GM13976 (cell line): ENCODE results near the gene MYBPH.

Source experiments
- DNase-seq: peaks from one replicate; pipeline ENCODE4 v3.0.0; 2012; ENCODE audit warnings: low spot score
- in situ Hi-C: fragments of 300-500 bp; cut with MboI; formaldehyde crosslinking; loops from one replicate; pipeline ENCODE4 v1.12.0; 2022; ENCODE audit warnings: low sequenced_read_pairs, mixed read lengths, inconsistent platforms; ENCODE audit not compliant: unreplicated experiment
- TF ChIP-seq, protein P1 (sequence below): IDR thresholded peaks from 2 replicates; pipeline ENCODE4 v1.5.1; 2012; ENCODE audit warnings: borderline replicate concordance, mild to moderate bottlenecking; ENCODE audit not compliant: insufficient read depth; ENCODE audit errors: extremely low read depth, missing control alignments, control extremely low read depth

MYBPH gene

GRCh38 chr1:203187304-203187685, 11.7 kb upstream of the MYBPH start:
- TF ChIP-seq, protein P1, sequence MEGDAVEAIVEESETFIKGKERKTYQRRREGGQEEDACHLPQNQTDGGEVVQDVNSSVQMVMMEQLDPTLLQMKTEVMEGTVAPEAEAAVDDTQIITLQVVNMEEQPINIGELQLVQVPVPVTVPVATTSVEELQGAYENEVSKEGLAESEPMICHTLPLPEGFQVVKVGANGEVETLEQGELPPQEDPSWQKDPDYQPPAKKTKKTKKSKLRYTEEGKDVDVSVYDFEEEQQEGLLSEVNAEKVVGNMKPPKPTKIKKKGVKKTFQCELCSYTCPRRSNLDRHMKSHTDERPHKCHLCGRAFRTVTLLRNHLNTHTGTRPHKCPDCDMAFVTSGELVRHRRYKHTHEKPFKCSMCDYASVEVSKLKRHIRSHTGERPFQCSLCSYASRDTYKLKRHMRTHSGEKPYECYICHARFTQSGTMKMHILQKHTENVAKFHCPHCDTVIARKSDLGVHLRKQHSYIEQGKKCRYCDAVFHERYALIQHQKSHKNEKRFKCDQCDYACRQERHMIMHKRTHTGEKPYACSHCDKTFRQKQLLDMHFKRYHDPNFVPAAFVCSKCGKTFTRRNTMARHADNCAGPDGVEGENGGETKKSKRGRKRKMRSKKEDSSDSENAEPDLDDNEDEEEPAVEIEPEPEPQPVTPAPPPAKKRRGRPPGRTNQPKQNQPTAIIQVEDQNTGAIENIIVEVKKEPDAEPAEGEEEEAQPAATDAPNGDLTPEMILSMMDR = no peak
- in situ Hi-C loops = no loop called here
- no peak for DNase-seq

- in situ Hi-C loops = no loop called here
- TF ChIP-seq, protein P1 = no peak
- DNase-seq = no peak
Measured at GRCh38 chr1:203186446-203187303, 11.0 kb upstream of the MYBPH start, which contains the start of gene CHI3L1. TSS of gene CHI3L1 (minus strand) at chr1:203186704. CDS start at chr1:203186623, 81 bp downstream.

GRCh38 chr1:203186091-203186445, 10.4 kb upstream of the MYBPH start:
- in situ Hi-C loops = no loop called here
- DNase-seq = no peak
- TF ChIP-seq, protein P1 = no peak

DNA sequence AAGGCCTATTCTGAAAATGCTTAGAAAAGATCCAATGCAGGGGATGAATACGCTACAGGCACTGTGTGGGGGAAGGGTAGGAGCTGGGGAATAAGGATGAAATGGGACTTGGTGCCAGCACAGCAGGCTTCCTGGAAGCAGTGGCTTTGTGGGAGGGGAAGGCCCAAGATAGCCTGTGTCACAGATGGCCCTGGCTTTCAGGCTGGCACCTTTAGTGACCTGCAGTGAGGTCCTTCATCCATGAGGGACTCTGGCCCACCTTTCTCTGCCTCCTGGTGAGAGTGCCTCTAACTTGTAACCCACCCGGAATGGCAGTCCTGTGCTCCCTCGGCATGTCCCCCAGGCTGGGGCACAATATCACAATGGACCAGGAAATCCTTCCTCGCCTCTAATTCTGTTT, 10.0 kb upstream of the MYBPH start:
- DNase-seq = no peak
- in situ Hi-C loops = no loop called here

DNA sequence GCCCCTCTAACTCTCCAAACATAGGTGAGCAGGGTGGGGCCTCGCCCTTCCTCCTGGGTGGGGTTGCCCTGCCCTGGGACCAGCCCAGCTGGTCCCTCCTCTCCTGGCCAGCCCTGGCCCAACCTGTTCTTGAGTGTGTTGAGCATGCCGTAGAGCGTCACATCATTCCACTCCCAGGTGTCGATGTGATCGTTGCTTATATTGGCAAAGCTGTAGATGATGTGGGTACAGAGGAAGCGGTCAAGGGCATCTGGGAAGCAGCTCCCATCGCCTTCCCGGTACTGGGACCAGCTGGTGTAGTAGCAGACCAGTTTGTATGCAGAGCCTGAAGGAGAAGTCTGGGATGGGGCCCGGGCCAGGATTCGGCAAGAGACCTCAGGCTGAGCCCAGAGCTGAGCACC, 9.4 kb upstream of the MYBPH start:
- DNase-seq = no peak
- TF ChIP-seq, protein P1 = no peak
- in situ Hi-C loops = no loop called here

More for the DNA sequence above, 10.0 kb upstream of the MYBPH start:
- TF ChIP-seq, protein P1 = no peak

DNA sequence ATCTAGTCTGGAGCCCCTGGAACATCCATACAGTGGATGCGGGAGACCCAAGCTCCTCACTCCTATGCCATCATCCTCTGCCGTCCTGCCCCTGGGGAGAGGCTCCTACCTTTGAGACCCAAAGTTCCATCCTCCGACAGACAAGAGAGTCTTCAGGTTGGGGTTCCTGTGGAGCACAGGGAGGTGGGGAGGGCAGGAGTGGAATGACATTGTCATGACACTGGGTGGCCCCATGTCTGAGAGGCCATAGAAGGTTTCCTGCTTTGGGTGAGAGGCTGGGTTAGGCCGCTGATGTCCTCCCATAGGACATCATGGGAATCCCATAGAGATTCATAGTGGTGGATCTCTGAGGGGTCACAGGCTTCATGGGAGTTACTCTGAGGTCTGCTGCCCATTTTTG, 8.8 kb upstream of the MYBPH start:
- in situ Hi-C loops = no loop called here
- TF ChIP-seq, protein P1 = no peak
- no peak for DNase-seq
